Esophagus (tissue), 2 donors: Measurements from ENCODE around the gene CNKSR1. TPM values are rescaled to one million over a fixed set of nuclear protein-coding genes. Genes with fewer than 3 reads are reported as not detected.
A peak's percentile ranks its signal among the peaks of the same experiment; 100 is the strongest.

Experiments
- H3K27ac ChIP-seq, 2 donors: one replicate each; pipeline ENCODE4 v1.5.1; 2013; ENCODE audit warnings: low read depth in 2 of 2, mild to moderate bottlenecking in 2 of 2, inconsistent platforms in 1 of 2, low read length in 1 of 2, moderate library complexity in 1 of 2
- H3K27me3 ChIP-seq, 2 donors: one replicate each; pipeline ENCODE4 v1.6.1; 2013; ENCODE audit warnings: low read length in 2 of 2, control low read depth in 1 of 2, mild to moderate bottlenecking in 1 of 2; ENCODE audit not compliant: insufficient read depth in 2 of 2, control insufficient read depth in 1 of 2
- H3K36me3 ChIP-seq, 2 donors: one replicate each; pipeline ENCODE4 v1.6.1; 2013; ENCODE audit warnings: low read length in 1 of 2; ENCODE audit not compliant: control insufficient read depth in 2 of 2, insufficient read depth in 2 of 2
- H3K4me1 ChIP-seq, 2 donors: one replicate each; pipeline ENCODE4 v1.6.1; 2013; ENCODE audit warnings: low read length in 1 of 2; ENCODE audit not compliant: control insufficient read depth in 2 of 2, insufficient read depth in 2 of 2
- H3K4me3 ChIP-seq, 2 donors: one replicate each; pipeline ENCODE4 v1.5.1; 2013; ENCODE audit warnings: low read length in 2 of 2, mild to moderate bottlenecking in 2 of 2, low read depth in 1 of 2, moderate library complexity in 1 of 2
- H3K9me3 ChIP-seq, 2 donors: one replicate each; pipeline ENCODE4 v1.6.1; 2013; ENCODE audit warnings: mild to moderate bottlenecking in 2 of 2, low read depth in 1 of 2, low read length in 1 of 2, moderate library complexity in 1 of 2; ENCODE audit not compliant: control insufficient read depth in 2 of 2, insufficient read depth in 1 of 2
- WGBS, 2 donors: extraction: QIAGEN DNeasy Blood & Tissue Kit; methylation state at CpG; one replicate each; pipeline ENCODE4 v1.1.7; 2013; 5-methylcytosine and 5-hydroxymethylcytosine counted together
- polyA plus RNA-seq, 2 donors: library from polyadenylated mRNA; stranded (reverse); fragments of 200-250 nt; gene quantifications; one replicate each; pipeline ENCODE4 v1.2.3, GENCODE V29; 2013
- donor health status: healthy with polysubstance abuse.
- donor health status: Bipolar disorder and iron deficiency.

Gene CNKSR1
- polyA plus RNA-seq, 2 donors: 18.7 to 31.9 TPM

GRCh38 chr1:26159743-26160039, 17.6 kb upstream of the CNKSR1 start:
- no peaks in the 10 kb centered on the region for H3K36me3 ChIP-seq
- H3K4me3 ChIP-seq: peak overlapping the region; percentile 1 to 25
- no peaks in the 10 kb centered on the region for H3K9me3 ChIP-seq
- H3K27me3 ChIP-seq: peaks cover 0 to 5% of the 10 kb centered on the region in 2 donors
- H3K27ac ChIP-seq: peak overlapping the region in 1 of 2 donors; percentile 14
- WGBS, 2 donors: 63 to 68% methylated on average over 4 of the region's 4 CpGs
- H3K4me1 ChIP-seq: peaks cover 0 to 20% of the 10 kb centered on the region in 2 donors

DNA sequence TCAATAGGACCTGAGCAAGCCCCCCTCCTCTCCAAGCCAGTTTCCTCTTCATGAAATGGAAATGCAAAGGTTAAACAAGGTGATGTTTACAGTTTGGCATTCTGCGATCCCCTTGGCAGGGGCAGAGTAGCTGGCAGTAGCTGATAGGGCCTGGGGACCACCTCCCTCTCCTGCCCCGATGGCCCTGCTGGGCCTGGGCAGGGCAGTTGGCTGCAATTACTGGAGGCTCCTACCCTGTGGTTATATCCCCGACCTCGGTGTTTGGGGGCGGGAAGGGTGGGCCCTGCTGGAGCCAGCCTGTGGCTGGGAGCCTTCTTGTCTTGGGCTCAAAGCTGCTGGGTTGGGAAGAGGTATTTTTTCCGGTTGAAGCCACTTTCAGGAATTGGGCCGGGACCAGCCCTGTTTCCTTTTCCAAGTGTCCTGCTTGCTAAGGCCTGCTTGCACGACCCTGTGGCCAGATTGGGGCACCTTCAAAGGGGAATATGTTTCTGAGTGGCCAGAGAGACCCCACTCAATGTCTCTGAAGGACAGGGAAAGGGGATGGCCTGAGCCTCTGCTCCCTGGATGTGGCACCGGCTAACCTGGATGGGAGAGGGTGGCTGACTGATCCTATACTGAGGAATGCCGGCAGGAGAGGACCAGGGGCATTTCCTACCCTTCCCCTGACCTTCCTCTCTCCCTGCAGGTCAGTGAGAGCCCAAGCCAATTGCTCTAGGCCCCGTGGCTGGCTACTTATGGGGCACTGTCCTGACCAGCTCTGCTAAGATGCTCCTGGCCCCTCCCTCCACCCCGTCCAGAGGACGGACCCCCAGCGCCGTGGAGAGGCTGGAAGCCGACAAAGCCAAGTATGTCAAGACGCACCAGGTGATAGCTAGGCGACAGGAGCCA, 16.5 kb upstream of the CNKSR1 start:
- H3K4me1 ChIP-seq: peaks cover 0 to 20% of the 10 kb centered on the region in 2 donors
- no peaks in the 10 kb centered on the region for H3K36me3 ChIP-seq
- no peak overlapping the region for H3K27ac ChIP-seq
- peaks cover 0 to 5% of the 10 kb centered on the region in 2 donors for H3K27me3 ChIP-seq
- H3K9me3 ChIP-seq: no peaks in the 10 kb centered on the region
- WGBS, 2 donors: 48 to 49% methylated on average over 18 of the region's 18 CpGs
- H3K4me3 ChIP-seq: peak overlapping the region; percentile 43 to 47

DNA sequence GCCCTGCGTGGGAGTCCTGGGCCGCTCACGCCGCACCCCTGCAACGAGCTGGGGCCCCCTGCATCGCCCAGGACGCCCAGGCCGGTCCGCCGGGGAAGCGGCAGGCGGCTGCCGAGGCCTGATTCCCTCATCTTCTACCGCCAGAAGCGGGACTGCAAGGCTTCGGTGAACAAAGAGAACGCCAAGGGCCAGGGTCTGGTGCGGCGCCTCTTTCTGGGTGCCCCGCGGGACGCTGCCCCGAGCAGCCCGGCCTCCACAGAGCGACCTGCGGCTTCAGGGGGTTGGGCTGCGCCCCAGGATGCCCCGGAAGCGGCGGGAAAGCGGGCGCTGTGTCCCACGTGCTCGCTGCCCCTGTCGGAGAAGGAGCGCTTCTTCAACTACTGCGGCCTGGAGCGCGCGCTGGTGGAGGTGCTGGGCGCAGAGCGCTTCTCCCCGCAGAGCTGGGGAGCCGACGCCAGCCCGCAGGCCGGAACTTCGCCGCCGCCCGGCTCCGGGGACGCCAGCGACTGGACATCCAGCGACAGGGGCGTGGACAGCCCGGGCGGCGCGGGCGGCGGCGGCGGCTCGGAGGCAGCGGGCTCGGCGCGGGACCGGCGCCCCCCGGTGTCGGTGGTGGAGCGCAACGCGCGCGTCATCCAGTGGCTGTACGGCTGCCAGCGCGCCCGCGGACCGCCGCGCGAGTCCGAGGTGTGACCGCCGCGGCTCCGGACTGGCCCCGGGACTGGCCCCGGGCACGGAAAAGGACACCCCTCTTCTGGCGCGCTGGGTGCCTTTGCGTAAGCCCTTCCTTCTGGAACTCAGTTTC, 15.7 kb upstream of the CNKSR1 start:
- H3K4me3 ChIP-seq: peak overlapping the region; percentile 43 to 47
- no peaks in the 10 kb centered on the region for H3K9me3 ChIP-seq
- 2% methylated on average over 67 to 98 of the region's 98 CpGs for WGBS, 2 donors
- peaks cover 0 to 1% of the 10 kb centered on the region in 2 donors for H3K27me3 ChIP-seq
- H3K4me1 ChIP-seq: peaks cover 0 to 20% of the 10 kb centered on the region in 2 donors
- H3K27ac ChIP-seq: no peak overlapping the region
- H3K36me3 ChIP-seq: no peaks in the 10 kb centered on the region

DNA sequence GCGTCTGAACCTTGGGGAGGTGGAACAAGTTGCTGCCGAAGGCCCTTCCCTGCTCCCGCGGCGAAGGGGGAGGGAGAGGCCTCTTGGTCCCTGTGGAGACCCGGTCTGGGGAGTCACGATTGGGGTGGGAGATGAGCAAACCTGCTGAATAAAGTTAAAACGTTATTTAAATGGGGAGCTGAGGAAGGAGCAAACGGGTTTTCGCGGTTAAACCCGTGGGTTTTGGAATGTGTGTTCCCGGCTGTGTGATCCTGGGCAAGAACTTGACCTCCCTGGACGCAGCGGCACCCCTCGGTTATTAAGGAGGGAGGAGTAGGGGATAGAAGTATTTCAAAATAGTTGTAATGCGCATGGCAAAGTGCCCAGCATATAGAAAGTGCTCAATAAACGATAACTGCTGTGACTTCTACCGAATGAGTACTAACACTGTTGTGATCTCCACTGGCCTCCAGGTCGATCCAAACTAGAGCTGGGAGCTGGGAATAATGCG, 15.0 kb upstream of the CNKSR1 start:
- Histone ChIP-seq H3K27ac (no peak overlapping the region), H3K4me3 (peak overlapping the region; percentile 43 to 47)

DNA sequence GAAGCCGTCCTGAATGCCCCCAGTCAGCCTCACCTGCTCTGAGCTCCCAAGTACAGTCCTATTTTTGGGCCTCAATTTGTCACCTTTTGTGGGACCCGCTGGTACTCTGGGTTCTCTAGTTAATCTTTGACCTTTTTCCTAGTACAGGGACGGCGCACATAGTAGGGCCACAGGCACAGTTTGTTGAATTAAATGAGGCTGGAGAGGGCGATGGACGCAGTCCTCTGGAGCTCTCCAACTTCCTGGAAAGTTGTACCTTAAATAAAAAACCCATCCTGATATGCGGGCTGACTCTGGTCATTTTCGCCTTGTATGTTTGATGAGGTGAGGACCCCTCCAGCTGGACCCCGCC, 13.6 kb upstream of the CNKSR1 start:
- Histone ChIP-seq H3K36me3 (no peaks in the 10 kb centered on the region), H3K4me3 (peak overlapping the region in 1 of 2 donors; percentile 29), H3K27ac (no peak overlapping the region), H3K9me3 (no peaks in the 10 kb centered on the region), H3K27me3 (no peaks in the 10 kb centered on the region), H3K4me1 (peaks cover 0 to 16% of the 10 kb centered on the region in 2 donors)
- 58 to 69% methylated on average over 9 of the region's 9 CpGs for WGBS, 2 donors

More for the DNA sequence above, 15.0 kb upstream of the CNKSR1 start:
- Histone ChIP-seq H3K36me3 (no peaks in the 10 kb centered on the region), H3K27me3 (no peaks in the 10 kb centered on the region), H3K9me3 (no peaks in the 10 kb centered on the region), H3K4me1 (peaks cover 0 to 20% of the 10 kb centered on the region in 2 donors)
- 28 to 30% methylated on average over 21 of the region's 21 CpGs for WGBS, 2 donors

DNA sequence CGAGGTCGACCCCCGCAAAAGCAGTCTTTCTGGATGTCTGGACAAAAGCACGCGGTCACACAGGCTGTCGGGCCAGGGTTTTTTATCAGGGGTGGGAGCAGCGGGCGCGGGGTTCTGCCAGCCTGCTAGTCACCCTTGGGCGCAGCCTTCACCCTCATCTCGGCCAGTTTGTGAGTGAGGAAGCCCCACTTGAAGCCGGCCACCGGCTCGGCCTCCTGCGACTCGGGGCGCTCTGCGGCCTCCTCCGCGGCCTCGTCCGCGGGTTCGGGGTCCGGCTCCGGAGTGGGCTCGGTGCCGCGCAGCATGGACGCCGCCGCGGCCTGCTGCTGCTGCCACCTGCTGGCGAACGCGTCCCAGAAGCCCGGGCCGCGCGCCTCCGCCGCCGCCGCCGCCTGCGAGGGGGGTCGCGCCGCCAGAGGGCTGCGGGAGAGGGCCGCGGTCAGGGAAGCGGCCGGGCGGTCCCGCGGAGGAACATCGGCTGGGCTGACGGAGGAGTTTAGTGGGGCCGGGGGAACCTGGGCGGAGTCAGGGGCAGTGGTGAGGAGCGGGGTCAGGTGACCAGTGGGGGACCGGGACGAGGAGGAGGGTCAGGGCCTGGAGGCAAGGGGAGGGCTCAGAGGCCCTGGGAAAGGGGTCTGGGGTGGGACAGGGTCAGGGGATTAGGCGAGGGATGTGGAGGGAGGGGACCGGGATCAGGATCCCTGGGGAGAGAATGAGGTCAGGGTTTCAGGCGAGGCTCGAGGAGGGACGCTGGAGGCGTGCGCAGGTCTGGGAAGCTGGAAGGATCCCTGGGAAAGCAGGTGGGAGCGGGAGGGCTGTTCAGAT, 13.0 kb upstream of the CNKSR1 start:
- peak overlapping the region; percentile 29 to 44 for H3K4me3 ChIP-seq
- 10 to 11% methylated on average over 53 to 72 of the region's 72 CpGs for WGBS, 2 donors
- H3K9me3 ChIP-seq: no peaks in the 10 kb centered on the region
- peaks cover 0 to 15% of the 10 kb centered on the region in 2 donors for H3K4me1 ChIP-seq
- no peaks in the 10 kb centered on the region for H3K36me3 ChIP-seq
- no peak overlapping the region for H3K27ac ChIP-seq
- no peaks in the 10 kb centered on the region for H3K27me3 ChIP-seq

GRCh38 chr1:26164861-26165842, 12.1 kb upstream of the CNKSR1 start:
- 69 to 72% methylated on average over 19 of the region's 19 CpGs for whole genome bisulfite sequencing, 2 donors

GRCh38 chr1:26166719-26167281, 10.5 kb upstream of the CNKSR1 start:
- Histone ChIP-seq H3K27ac (no peak overlapping the region), H3K27me3 (no peaks in the 10 kb centered on the region), H3K36me3 (peaks cover 0 to 3% of the 10 kb centered on the region in 2 donors), H3K4me1 (peaks cover 0 to 18% of the 10 kb centered on the region in 2 donors), H3K4me3 (no peak overlapping the region), H3K9me3 (no peaks in the 10 kb centered on the region)
- WGBS, 2 donors: 72 to 74% methylated on average over 4 of the region's 4 CpGs

More at GRCh38 chr1:26164861-26165842, 12.1 kb upstream of the CNKSR1 start:
- no peak overlapping the region for H3K27ac ChIP-seq
- H3K4me1 ChIP-seq: peaks cover 0 to 15% of the 10 kb centered on the region in 2 donors
- H3K27me3 ChIP-seq: no peaks in the 10 kb centered on the region
- H3K4me3 ChIP-seq: no peak overlapping the region
- no peaks in the 10 kb centered on the region for H3K36me3 ChIP-seq
- no peaks in the 10 kb centered on the region for H3K9me3 ChIP-seq
